Colonic mucosa (tissue), 4 donors: Measurements from ENCODE around the gene ACBD6. TPM values are rescaled to one million over a fixed set of nuclear protein-coding genes. Genes with fewer than 3 reads are reported as not detected.

ENCODE experiments used
- DNase-seq: peaks from one replicate; pipeline ENCODE4 v3.0.0-alpha.2; 2020
- H3K27ac ChIP-seq: fragments of 200-600 bp; one replicate; pipeline ENCODE4 v1.8.0; 2021
- H3K27me3 ChIP-seq: fragments of 200-600 bp; one replicate; pipeline ENCODE4 v1.8.0; 2021
- H3K36me3 ChIP-seq: fragments of 200-600 bp; one replicate; pipeline ENCODE4 v1.8.0; 2021
- H3K4me1 ChIP-seq: fragments of 200-600 bp; one replicate; pipeline ENCODE4 v1.8.0; 2021; ENCODE audit warnings: mild to moderate bottlenecking
- H3K4me3 ChIP-seq: fragments of 200-600 bp; one replicate; pipeline ENCODE4 v1.8.0; 2021
- H3K9ac ChIP-seq, 2 donors: one replicate each; pipeline ENCODE4 v1.7.0; 2013; ENCODE audit warnings: control low read depth in 2 of 2, low read depth in 2 of 2, low read length in 2 of 2
- H3K9me3 ChIP-seq: fragments of 200-600 bp; one replicate; pipeline ENCODE4 v1.8.0; 2021
- CTCF ChIP-seq: fragments of 200-600 bp; IDR thresholded peaks from one replicate; pipeline ENCODE4 v1.8.0; 2022; ENCODE audit warnings: antibody characterized with exemption, mild to moderate bottlenecking
- intact Hi-C: fragments of 100-400 bp; cut with DNase I; formaldehyde crosslinking; loops from one replicate; pipeline ENCODE4 v1.14.1; 2022
- total RNA-seq, 2 donors: library from RNA; stranded (reverse); fragmentation: NEBNext Ultra II Directional in 1 of 2; extraction: Animal tissue kit (Norgen Biotek cat#: 25700) in 1 of 2; gene quantifications; one replicate each; pipeline ENCODE4 v1.2.1, GENCODE V29; 2021
- donor health status: healthy.
- donor health status: DM: no; HTN: no; CAD: no.
- donor health status: DM: no; HTN: no; CAD: no.

The ACBD6 gene
- total RNA-seq, 2 donors from 2014 or later = 16.1 to 25.8 TPM

GRCh38 chr1:180301135-180301742, 201.1 kb downstream of the ACBD6 start:
- no peaks in the 10 kb centered on the region for H3K36me3 ChIP-seq
- TF ChIP-seq CTCF = no peak
- H3K9ac ChIP-seq = no peak overlapping the region
- DNase-seq = no peak
- intact Hi-C loops = no loop called here
- no peak overlapping the region for H3K27ac ChIP-seq
- H3K27me3 ChIP-seq = no peaks in the 10 kb centered on the region
- H3K4me3 ChIP-seq = no peak overlapping the region
- no peaks in the 10 kb centered on the region for H3K9me3 ChIP-seq
- no peaks in the 10 kb centered on the region for H3K4me1 ChIP-seq

GRCh38 chr1:180299479-180300221, 202.7 kb downstream of the ACBD6 start:
- Histone ChIP-seq H3K4me1 (no peaks in the 10 kb centered on the region), H3K9me3 (no peaks in the 10 kb centered on the region), H3K9ac (no peak overlapping the region), H3K27ac (no peak overlapping the region), H3K36me3 (no peaks in the 10 kb centered on the region), H3K4me3 (no peak overlapping the region), H3K27me3 (no peaks in the 10 kb centered on the region)
- intact Hi-C loops = no loop called here
- TF ChIP-seq CTCF = no peak
- no peak for DNase-seq

GRCh38 chr1:180295999-180296398, 206.4 kb downstream of the ACBD6 start:
- no peaks in the 10 kb centered on the region for H3K4me1 ChIP-seq
- no peaks in the 10 kb centered on the region for H3K27me3 ChIP-seq
- no peak for DNase-seq
- no peak overlapping the region for H3K4me3 ChIP-seq
- no peak overlapping the region for H3K27ac ChIP-seq
- no peak overlapping the region for H3K9ac ChIP-seq
- intact Hi-C loops = no loop called here
- TF ChIP-seq CTCF = no peak
- no peaks in the 10 kb centered on the region for H3K36me3 ChIP-seq
- H3K9me3 ChIP-seq = no peaks in the 10 kb centered on the region

GRCh38 chr1:180294711-180295110, 207.7 kb downstream of the ACBD6 start:
- Histone ChIP-seq H3K27ac (no peak overlapping the region), H3K4me3 (no peak overlapping the region), H3K36me3 (no peaks in the 10 kb centered on the region), H3K4me1 (no peaks in the 10 kb centered on the region), H3K9ac (no peak overlapping the region), H3K27me3 (no peaks in the 10 kb centered on the region), H3K9me3 (no peaks in the 10 kb centered on the region)
- DNase-seq = no peak
- TF ChIP-seq CTCF = no peak
- intact Hi-C loops = no loop called here

GRCh38 chr1:180291004-180291403, 211.4 kb downstream of the ACBD6 start:
- no peaks in the 10 kb centered on the region for H3K4me1 ChIP-seq
- H3K36me3 ChIP-seq = no peaks in the 10 kb centered on the region
- intact Hi-C loops = no loop called here
- TF ChIP-seq CTCF = no peak
- peak overlapping the region; percentile 5 for H3K27ac ChIP-seq
- H3K4me3 ChIP-seq = no peak overlapping the region
- H3K9ac ChIP-seq = no peak overlapping the region
- no peaks in the 10 kb centered on the region for H3K27me3 ChIP-seq
- DNase-seq = peak; percentile 30
- no peaks in the 10 kb centered on the region for H3K9me3 ChIP-seq
